Osteocyte (in vitro differentiated cells): Measurements from ENCODE around the gene GBP3. TPM values are rescaled to one million over a fixed set of nuclear protein-coding genes. Genes with fewer than 3 reads are reported as not detected.

Experiments
- DNase-seq: peaks from one replicate; pipeline ENCODE4 v3.0.0; 2021; ENCODE audit warnings: mixed read lengths; ENCODE audit not compliant: unreplicated experiment; ENCODE audit errors: extremely low spot score
- H3K27ac Mint-ChIP-seq: one replicate; pipeline ENCODE4 v1.8.0; 2021; ENCODE audit warnings: mild to moderate bottlenecking, mixed read lengths; ENCODE audit not compliant: unreplicated experiment
- H3K27me3 Mint-ChIP-seq: one replicate; pipeline ENCODE4 v1.8.0; 2021; ENCODE audit warnings: mixed read lengths; ENCODE audit not compliant: unreplicated experiment
- H3K36me3 Mint-ChIP-seq: one replicate; pipeline ENCODE4 v1.8.0; 2021; ENCODE audit warnings: mixed read lengths; ENCODE audit not compliant: unreplicated experiment
- H3K4me1 Mint-ChIP-seq: one replicate; pipeline ENCODE4 v1.8.0; 2021; ENCODE audit warnings: mixed read lengths; ENCODE audit not compliant: unreplicated experiment
- H3K4me3 Mint-ChIP-seq: one replicate; pipeline ENCODE4 v1.8.0; 2021; ENCODE audit warnings: mild to moderate bottlenecking, moderate library complexity, mixed read lengths; ENCODE audit not compliant: unreplicated experiment
- H3K9me3 Mint-ChIP-seq: one replicate; pipeline ENCODE4 v1.8.0; 2021; ENCODE audit warnings: mixed read lengths; ENCODE audit not compliant: unreplicated experiment
- total RNA-seq: library from RNA; stranded (reverse); gene quantifications from 2 replicates; pipeline ENCODE4 v1.2.1, GENCODE V29; 2021
- TF ChIP-seq, protein P1 (sequence below): fragments of 200-600 bp; sonication (generic); IDR thresholded peaks from 2 replicates; pipeline ENCODE4 v1.5.0; 2021; ENCODE audit warnings: antibody characterized with exemption, mild to moderate bottlenecking, moderate library complexity

Gene GBP3
- total RNA-seq, 1 donor from 2014 or later: 16.2 TPM

- H3K36me3 Mint-ChIP-seq: peaks cover 11% of the 10 kb centered on the region
- no peak overlapping the region for H3K4me3 Mint-ChIP-seq
Measured at GRCh38 chr1:88990426-88990825, 32.2 kb downstream of the GBP3 start.

GRCh38 chr1:88985692-88986091 is 37.0 kb downstream of the GBP3 start:
- no peak overlapping the region for H3K4me3 Mint-ChIP-seq
- TF ChIP-seq, protein P1, sequence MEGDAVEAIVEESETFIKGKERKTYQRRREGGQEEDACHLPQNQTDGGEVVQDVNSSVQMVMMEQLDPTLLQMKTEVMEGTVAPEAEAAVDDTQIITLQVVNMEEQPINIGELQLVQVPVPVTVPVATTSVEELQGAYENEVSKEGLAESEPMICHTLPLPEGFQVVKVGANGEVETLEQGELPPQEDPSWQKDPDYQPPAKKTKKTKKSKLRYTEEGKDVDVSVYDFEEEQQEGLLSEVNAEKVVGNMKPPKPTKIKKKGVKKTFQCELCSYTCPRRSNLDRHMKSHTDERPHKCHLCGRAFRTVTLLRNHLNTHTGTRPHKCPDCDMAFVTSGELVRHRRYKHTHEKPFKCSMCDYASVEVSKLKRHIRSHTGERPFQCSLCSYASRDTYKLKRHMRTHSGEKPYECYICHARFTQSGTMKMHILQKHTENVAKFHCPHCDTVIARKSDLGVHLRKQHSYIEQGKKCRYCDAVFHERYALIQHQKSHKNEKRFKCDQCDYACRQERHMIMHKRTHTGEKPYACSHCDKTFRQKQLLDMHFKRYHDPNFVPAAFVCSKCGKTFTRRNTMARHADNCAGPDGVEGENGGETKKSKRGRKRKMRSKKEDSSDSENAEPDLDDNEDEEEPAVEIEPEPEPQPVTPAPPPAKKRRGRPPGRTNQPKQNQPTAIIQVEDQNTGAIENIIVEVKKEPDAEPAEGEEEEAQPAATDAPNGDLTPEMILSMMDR: no peak
- H3K9me3 Mint-ChIP-seq: no peaks in the 10 kb centered on the region
- H3K36me3 Mint-ChIP-seq: peaks cover 34% of the 10 kb centered on the region
- no peaks in the 10 kb centered on the region for H3K27me3 Mint-ChIP-seq
- peak overlapping the region; percentile 78 for H3K27ac Mint-ChIP-seq
- peaks cover 56% of the 10 kb centered on the region for H3K4me1 Mint-ChIP-seq
- no peak for DNase-seq

More at GRCh38 chr1:88990426-88990825, 32.2 kb downstream of the GBP3 start:
- no peaks in the 10 kb centered on the region for H3K9me3 Mint-ChIP-seq
- no peak for DNase-seq
- H3K27me3 Mint-ChIP-seq: no peaks in the 10 kb centered on the region
- TF ChIP-seq, protein P1: no peak
- H3K27ac Mint-ChIP-seq: no peak overlapping the region
- H3K4me1 Mint-ChIP-seq: peaks cover 27% of the 10 kb centered on the region

GRCh38 chr1:88985032-88985431 is 37.6 kb downstream of the GBP3 start:
- peaks cover 54% of the 10 kb centered on the region for H3K4me1 Mint-ChIP-seq
- H3K4me3 Mint-ChIP-seq: no peak overlapping the region
- H3K9me3 Mint-ChIP-seq: no peaks in the 10 kb centered on the region
- DNase-seq: no peak
- H3K36me3 Mint-ChIP-seq: peaks cover 31% of the 10 kb centered on the region
- no peaks in the 10 kb centered on the region for H3K27me3 Mint-ChIP-seq
- TF ChIP-seq, protein P1: no peak
- peak overlapping the region; percentile 78 for H3K27ac Mint-ChIP-seq

DNA sequence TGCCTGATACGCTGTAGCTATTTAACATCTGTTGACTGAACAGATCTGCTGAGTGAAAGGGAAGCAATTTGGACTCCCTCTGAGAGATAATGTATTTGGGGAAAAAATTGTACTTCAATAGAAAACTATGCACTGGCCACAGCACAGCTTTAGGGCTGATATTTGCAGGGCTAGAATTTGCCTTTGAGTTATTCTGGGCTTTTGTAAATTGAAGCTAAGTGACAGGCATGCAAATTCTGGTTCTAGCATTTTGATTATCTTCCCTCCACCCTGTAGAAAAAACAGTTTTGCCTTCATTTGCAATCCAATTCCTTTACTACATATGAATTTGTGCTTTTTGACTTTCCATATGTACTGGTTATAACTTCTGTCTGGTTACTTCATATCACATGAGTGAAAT is 38.1 kb downstream of the GBP3 start:
- Mint-ChIP-seq H3K4me1 (peaks cover 56% of the 10 kb centered on the region), H3K27me3 (no peaks in the 10 kb centered on the region), H3K36me3 (peaks cover 31% of the 10 kb centered on the region), H3K27ac (peak overlapping the region; percentile 78), H3K4me3 (no peak overlapping the region), H3K9me3 (no peaks in the 10 kb centered on the region)
- TF ChIP-seq, protein P1: no peak
- DNase-seq: no peak

DNA sequence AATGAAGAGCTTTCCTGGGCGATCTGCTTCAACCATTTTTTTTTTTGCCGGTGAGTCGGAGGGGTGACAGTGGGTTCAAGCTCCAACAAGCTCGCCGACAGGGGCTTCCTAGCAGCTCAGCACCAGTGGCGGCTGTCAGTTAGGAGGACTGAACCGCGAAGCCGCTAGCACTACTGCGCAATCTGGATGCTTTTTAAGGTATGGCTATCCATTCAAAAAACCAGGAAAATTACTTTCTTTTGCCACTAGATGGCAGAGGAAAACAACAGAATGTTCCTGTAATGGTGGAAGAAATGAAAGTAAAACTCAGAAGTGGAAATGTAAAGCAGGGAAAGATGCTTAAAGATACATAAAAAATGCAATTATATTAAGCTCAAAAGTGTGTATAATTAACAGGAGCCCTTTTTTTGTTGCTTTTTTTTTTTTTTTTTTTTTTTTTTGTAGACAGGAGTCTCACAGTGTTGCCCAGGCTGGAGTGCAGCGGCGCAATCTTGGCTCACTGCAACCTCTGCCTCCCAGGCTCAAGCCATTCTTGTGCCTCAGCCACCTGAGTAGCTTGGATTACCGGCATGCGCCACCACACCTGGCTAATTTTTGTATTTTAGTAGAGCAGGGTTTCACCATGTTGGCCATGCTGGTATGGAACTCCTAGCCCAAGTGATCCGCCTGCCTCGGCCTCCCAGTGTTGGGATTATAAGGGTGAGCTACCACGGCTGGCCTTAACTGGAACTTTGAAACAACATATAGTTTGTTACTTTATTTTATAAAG is 38.7 kb downstream of the GBP3 start:
- peak overlapping the region; percentile 78 for H3K27ac Mint-ChIP-seq

More for the DNA sequence above, 38.7 kb downstream of the GBP3 start:
- peak overlapping the region; percentile 42 for H3K4me3 Mint-ChIP-seq
- no peak for DNase-seq
- peaks cover 31% of the 10 kb centered on the region for H3K36me3 Mint-ChIP-seq
- no peaks in the 10 kb centered on the region for H3K9me3 Mint-ChIP-seq
- H3K27me3 Mint-ChIP-seq: no peaks in the 10 kb centered on the region
- H3K4me1 Mint-ChIP-seq: peaks cover 56% of the 10 kb centered on the region
- TF ChIP-seq, protein P1: peak; percentile 66
